ENCODE measurements around the gene TPK1.

TPK1 gene

GRCh38 chr7:144676492-144676891 lies 159.4 kb downstream of the TPK1 start:
- no peak for DNase-seq (ENCODE audit: low spot score)
- TF ChIP-seq CTCF (conservative IDR thresholded peaks at IDR 0.05; ENCODE audit: low read depth) = no peak
- ChIA-PET POLR2A (ENCODE audit: low non-redundant PET) (no interaction called here), CTCF (no interaction called here)
- H3K27ac ChIP-seq = no peak overlapping the region

GRCh38 chr7:144674550-144674949 lies 161.3 kb downstream of the TPK1 start:
- no peak for TF ChIP-seq CTCF (conservative IDR thresholded peaks at IDR 0.05; ENCODE audit: low read depth)
- CTCF ChIA-PET = no interaction called here
- H3K27ac ChIP-seq = no peak overlapping the region
- no peak for DNase-seq (ENCODE audit: low spot score)
- POLR2A ChIA-PET (ENCODE audit: low non-redundant PET) = no interaction called here

- H3K27ac ChIP-seq = no peak overlapping the region
- ChIA-PET POLR2A (ENCODE audit: low non-redundant PET) (no interaction called here), CTCF (interaction anchor here (0.6 kb wide), 1 partner anchor 320 kb away, joined by 3 read pairs; no protein-coding TSS in a partner anchor)
- no peak for TF ChIP-seq CTCF (conservative IDR thresholded peaks at IDR 0.05; ENCODE audit: low read depth)
- DNase-seq (ENCODE audit: low spot score) = no peak
These were observed 163.0 kb downstream of the TPK1 start for GRCh38 chr7:144672869-144673268.

GRCh38 chr7:144671429-144671828 lies 164.4 kb downstream of the TPK1 start:
- H3K27ac ChIP-seq = no peak overlapping the region
- CTCF ChIA-PET = no interaction called here
- POLR2A ChIA-PET (ENCODE audit: low non-redundant PET) = no interaction called here
- peak; percentile 33 for DNase-seq (ENCODE audit: low spot score)
- TF ChIP-seq CTCF (conservative IDR thresholded peaks at IDR 0.05; ENCODE audit: low read depth) = no peak

GRCh38 chr7:144670218-144670617 lies 165.6 kb downstream of the TPK1 start:
- no peak overlapping the region for H3K27ac ChIP-seq
- POLR2A ChIA-PET (ENCODE audit: low non-redundant PET) = no interaction called here
- TF ChIP-seq CTCF (conservative IDR thresholded peaks at IDR 0.05; ENCODE audit: low read depth) = no peak; the same call in 1 of the 2 replicates
- peak; percentile 8 for DNase-seq (ENCODE audit: low spot score)
- CTCF ChIA-PET = interaction anchor here (1.3 kb wide), 1 partner anchor 44 kb away, joined by 4 read pairs; no protein-coding TSS in a partner anchor

DNA sequence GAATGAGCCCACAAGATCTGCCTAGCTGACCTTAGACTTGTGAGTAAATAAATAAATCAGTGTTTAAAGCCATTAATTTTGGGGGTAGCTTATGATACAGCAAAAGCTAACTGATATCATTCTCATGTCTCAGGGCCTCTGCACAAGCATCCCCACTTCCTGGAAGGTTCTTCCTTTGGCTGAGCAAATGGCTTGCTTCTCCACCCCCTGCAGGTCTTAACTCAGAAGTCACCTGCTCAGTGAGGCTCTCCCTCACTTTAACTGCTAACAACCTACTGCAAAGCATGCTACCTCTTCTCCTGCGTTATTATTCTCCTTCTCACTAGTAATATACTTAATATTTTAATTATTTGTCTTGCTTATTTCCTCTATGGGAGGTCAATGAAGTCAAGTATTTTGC lies 167.3 kb downstream of the TPK1 start:
- no peak for TF ChIP-seq CTCF (conservative IDR thresholded peaks at IDR 0.05; ENCODE audit: low read depth)
- H3K27ac ChIP-seq = no peak overlapping the region
- ChIA-PET CTCF (no interaction called here), POLR2A (ENCODE audit: low non-redundant PET) (no interaction called here)
- no peak for DNase-seq (ENCODE audit: low spot score)
